LNCAP (cell line): ENCODE results near the gene RNH1.

Experiments used
- TF ChIP-seq, protein P1 (sequence below): fragments of 450-650 bp; IDR thresholded peaks from 2 replicates; pipeline ENCODE4 v1.5.1; 2017; ENCODE audit warnings: mild to moderate bottlenecking

The RNH1 gene

DNA sequence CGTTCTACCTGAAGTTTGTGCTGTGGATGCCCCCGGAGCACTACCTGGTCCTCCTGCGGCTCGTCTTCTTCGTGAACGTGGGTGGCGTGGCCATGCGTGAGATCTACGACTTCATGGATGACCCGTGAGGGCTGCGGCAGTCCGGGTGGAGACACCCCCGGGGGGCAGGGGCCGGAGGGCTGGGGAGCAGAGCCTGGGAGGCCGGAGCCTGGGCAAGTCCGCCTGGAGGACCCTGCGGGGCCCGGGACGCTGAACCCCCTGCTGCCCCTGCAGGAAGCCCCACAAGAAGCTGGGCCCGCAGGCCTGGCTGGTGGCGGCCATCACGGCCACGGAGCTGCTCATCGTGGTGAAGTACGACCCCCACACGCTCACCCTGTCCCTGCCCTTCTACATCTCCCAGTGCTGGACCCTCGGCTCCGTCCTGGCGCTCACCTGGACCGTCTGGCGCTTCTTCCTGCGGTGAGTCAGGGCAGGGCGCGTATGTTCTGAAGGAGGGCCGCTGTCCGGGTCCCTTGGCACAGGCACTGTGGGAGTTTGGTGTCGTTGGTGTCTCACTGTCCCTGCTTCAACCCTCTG is 17.3 kb downstream of the RNH1 start:
- TF ChIP-seq, protein P1, sequence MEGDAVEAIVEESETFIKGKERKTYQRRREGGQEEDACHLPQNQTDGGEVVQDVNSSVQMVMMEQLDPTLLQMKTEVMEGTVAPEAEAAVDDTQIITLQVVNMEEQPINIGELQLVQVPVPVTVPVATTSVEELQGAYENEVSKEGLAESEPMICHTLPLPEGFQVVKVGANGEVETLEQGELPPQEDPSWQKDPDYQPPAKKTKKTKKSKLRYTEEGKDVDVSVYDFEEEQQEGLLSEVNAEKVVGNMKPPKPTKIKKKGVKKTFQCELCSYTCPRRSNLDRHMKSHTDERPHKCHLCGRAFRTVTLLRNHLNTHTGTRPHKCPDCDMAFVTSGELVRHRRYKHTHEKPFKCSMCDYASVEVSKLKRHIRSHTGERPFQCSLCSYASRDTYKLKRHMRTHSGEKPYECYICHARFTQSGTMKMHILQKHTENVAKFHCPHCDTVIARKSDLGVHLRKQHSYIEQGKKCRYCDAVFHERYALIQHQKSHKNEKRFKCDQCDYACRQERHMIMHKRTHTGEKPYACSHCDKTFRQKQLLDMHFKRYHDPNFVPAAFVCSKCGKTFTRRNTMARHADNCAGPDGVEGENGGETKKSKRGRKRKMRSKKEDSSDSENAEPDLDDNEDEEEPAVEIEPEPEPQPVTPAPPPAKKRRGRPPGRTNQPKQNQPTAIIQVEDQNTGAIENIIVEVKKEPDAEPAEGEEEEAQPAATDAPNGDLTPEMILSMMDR, result no peak

DNA sequence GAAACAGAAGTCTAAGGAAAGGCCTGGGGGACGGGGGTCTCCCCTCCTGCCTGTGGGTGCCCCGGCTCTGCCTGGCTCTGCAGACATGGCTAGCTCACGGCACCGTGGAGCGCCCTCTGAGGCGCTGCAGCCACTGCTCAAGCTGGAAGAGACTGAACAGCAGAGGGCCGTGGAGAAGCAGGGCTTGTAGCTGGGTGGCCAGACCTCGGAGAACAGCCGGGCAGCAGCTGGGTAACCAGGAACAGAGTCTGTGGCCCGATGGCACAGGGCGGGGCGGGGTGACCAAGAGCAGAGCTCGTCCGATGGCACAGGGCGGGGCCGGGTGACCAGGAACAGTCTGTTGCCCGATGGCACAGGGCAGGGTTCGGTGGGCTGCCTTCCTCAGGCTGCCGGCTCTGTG is 18.1 kb downstream of the RNH1 start:
- TF ChIP-seq, protein P1, result no peak

DNA sequence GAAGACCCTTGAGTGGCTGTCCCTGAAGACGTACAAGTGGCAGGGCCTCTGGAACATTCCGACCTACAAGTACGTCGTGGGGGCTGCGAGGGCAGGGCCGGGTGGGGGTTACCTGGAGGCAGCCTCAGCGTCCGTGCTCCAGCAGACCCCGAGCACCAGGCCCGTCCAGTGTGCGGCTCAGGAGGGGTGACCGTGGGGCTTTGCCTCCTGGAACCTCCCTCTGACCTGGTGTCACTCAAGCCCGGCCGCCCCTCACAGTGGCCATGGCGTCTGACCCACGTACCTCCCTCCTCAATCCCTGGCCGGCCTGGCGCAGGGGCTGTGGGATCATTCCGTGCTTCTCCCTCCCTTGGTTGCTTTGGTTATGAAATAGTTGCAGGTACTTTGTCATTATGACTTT is 18.5 kb downstream of the RNH1 start:
- TF ChIP-seq, protein P1, result no peak

DNA sequence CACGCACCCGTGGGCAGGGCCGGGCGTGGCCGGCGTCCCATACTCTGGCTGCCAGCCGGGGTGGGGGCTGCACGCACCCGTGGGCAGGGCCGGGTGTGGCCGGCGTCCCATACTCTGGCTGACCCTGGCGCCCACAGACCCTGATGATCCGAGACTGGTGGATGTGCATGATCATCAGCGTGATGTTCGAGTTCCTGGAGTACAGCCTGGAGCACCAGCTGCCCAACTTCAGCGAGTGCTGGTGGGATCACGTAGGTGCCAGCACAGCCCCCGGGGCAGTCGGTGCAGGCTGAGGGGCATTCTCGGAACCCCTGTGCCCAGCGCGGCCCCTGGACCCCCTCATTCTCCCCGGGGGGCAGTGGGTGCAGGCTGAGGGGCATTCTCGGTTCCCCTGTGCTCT is 19.0 kb downstream of the RNH1 start:
- TF ChIP-seq, protein P1, result no peak

DNA sequence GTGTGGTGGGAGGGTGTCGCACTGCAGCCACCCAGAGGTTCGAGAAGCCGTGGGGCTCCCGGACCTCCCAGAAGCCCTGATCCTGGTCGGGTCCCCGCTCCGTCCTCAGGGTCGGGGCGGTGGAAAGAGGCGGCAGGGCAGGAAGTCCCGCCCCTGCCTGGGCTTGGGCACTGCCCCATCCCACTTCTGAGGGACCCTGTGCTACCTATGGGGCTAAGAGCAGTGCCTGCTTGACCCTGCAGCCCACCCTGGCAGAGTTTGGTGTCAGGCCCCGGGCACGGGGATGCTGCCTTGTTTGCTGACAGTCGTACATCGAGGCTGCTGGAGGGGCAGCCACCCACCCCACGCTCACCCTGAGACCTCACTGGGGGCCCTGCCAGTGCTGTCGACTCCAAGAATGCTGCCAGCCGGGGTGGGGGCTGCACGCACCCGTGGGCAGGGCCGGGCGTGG is 19.4 kb downstream of the RNH1 start:
- TF ChIP-seq, protein P1, result no peak

DNA sequence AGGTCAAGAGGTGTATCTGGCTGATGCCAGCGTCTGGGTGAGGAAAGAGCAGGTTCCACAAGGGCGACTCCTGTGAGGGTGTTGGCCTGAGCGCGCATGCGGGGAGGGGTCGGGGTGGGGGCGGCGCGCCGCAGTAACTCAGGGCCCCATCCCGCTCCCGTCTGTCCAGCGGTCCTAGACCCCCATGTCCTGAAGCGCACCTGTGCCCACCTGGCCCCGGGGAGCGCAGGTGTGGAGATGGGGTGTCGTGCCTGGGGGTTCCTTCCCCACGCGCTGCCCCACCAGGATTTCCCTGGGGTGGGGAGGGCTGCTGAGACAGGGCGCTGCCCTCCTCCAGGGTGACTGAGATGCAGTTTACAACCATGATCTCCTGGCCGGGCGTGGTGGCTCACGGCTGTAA is 20.9 kb downstream of the RNH1 start:
- TF ChIP-seq, protein P1, result no peak

DNA sequence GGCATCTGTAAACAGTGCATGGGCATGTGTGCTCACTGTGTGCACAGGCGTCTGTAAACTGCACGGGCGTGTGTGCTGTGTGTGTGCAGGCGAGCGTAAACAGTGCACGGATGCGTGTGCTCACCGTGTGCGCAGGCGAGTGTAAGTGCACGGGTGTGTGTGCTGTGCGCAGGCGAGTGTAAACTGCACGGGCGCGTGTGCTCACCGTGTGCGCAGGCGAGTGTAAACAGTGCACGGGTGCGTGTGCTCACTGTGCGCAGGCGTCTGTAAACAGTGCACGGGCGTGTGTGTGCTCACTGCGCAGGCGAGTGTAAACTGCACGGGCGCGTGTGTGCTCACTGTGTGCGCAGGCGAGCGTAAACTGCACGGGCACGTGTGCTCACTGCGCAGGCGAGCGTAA is 22.4 kb downstream of the RNH1 start:
- TF ChIP-seq, protein P1, result no peak

DNA sequence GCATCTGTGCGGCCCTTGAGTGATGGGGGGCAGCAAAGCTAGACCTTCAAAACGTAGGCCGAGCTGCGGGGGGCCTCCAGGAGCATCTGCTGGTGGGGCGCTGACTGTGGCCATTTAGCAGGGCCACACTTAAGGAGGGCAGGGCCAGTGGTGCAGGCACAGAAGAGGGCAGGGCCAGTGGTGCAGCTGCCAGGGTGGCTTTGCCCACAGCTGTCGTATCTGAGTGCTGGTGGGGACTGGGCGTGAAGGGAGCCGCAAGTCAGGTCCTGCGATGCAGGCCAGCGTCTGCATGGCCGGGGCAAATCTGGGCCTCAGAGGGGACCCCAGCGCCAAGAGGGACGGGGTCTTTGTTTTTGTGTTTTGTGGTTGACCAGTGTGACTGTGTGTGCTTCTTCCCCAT is 27.7 kb downstream of the RNH1 start:
- TF ChIP-seq, protein P1, result no peak
